ENCODE measurements around the gene ANO3.
"Not testable (repeated sequence)": the region's sequence is repeated elsewhere in the genome, so short reads cannot be mapped to it uniquely, and the experiment has no call there.

ANO3 gene

GRCh38 chr11:26626346-26626745 is 294.4 kb downstream of the ANO3 start:
- no peak for DNase-seq (ENCODE audit: low read depth)

GRCh38 chr11:26632691-26633159 is 300.8 kb downstream of the ANO3 start:
- DNase-seq (ENCODE audit: low read depth), result no peak

GRCh38 chr11:26643314-26643713 is 311.4 kb downstream of the ANO3 start:
- DNase-seq (ENCODE audit: low read depth), result not testable (repeated sequence)

GRCh38 chr11:26649884-26650283 is 318.0 kb downstream of the ANO3 start:
- no peak for DNase-seq (ENCODE audit: low read depth)

- no peak for DNase-seq (ENCODE audit: low read depth)
These were observed 320.0 kb downstream of the ANO3 start for GRCh38 chr11:26651916-26652315.

GRCh38 chr11:26655287-26655686 is 323.4 kb downstream of the ANO3 start:
- no peak for DNase-seq (ENCODE audit: low read depth)

GRCh38 chr11:26662916-26663315 is 331.0 kb downstream of the ANO3 start:
- DNase-seq (ENCODE audit: low read depth), result no peak

- DNase-seq (ENCODE audit: low read depth), result no peak
These were observed 333.1 kb downstream of the ANO3 start for GRCh38 chr11:26665036-26665435.

GRCh38 chr11:26665946-26666345 is 334.0 kb downstream of the ANO3 start:
- no peak for DNase-seq (ENCODE audit: low read depth)

GRCh38 chr11:26675233-26675928 is 343.5 kb downstream of the ANO3 start:
- no peak for DNase-seq (ENCODE audit: low read depth)

- no peak for DNase-seq (ENCODE audit: low read depth)
These were observed 344.7 kb downstream of the ANO3 start for GRCh38 chr11:26676641-26677040.

GRCh38 chr11:26677566-26677965 is 345.6 kb downstream of the ANO3 start:
- DNase-seq (ENCODE audit: low read depth), result no peak

- no peak for DNase-seq (ENCODE audit: low read depth)
These were observed 355.4 kb downstream of the ANO3 start for GRCh38 chr11:26687351-26687750.

- DNase-seq (ENCODE audit: low read depth), result no peak
These were observed 356.8 kb downstream of the ANO3 start for GRCh38 chr11:26688701-26689100.

- no peak for DNase-seq (ENCODE audit: low read depth)
These were observed 364.4 kb downstream of the ANO3 start for GRCh38 chr11:26696330-26696729.

GRCh38 chr11:26698224-26698623 is 366.3 kb downstream of the ANO3 start:
- no peak for DNase-seq (ENCODE audit: low read depth)

GRCh38 chr11:26700574-26701235 is 368.8 kb downstream of the ANO3 start:
- DNase-seq (ENCODE audit: low read depth), result no peak

- no peak for DNase-seq (ENCODE audit: low read depth)
These were observed 370.5 kb downstream of the ANO3 start for GRCh38 chr11:26702406-26702805.

- DNase-seq (ENCODE audit: low read depth), result no peak
These were observed 371.7 kb downstream of the ANO3 start for GRCh38 chr11:26703411-26704191.

GRCh38 chr11:26704249-26704648 is 372.3 kb downstream of the ANO3 start:
- no peak for DNase-seq (ENCODE audit: low read depth)

- DNase-seq (ENCODE audit: low read depth), result no peak
These were observed 374.3 kb downstream of the ANO3 start for GRCh38 chr11:26706181-26706580.

GRCh38 chr11:26708736-26709456 is 377.0 kb downstream of the ANO3 start:
- no peak for DNase-seq (ENCODE audit: low read depth)

All from stimulated activated CD4-positive, alpha-beta T cell treated with anti-CD3 and anti-CD28 coated beads, Interleukin-2, amount 100 ng/mL, for 4 hours (primary cell).